ENCODE results near the gene NIBAN1. TPM values are rescaled to one million over a fixed set of nuclear protein-coding genes. Genes with fewer than 3 reads are reported as not detected.

The NIBAN1 gene
- total RNA-seq, 1 donor from 2014 or later: 16.8 TPM

DNA sequence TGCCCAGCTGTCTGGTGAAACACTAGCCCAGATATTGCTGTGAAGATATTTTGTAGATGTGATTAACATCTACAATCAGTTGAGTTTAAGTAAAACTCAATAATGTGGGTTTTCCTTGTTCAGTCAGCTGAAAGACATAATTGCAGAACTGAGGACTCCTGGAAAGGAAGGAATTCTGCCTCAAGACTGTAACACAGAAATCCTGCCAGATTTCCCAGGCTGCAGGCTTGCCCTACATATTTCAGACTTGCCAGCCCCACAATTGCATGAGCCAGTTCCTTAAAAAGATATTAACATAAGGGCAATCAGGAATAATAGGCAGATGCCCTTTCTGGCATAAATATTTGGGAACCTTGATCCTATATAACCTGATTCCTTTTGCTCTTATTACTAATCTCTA is 14.2 kb upstream of the NIBAN1 start:
- intact Hi-C loops (cut with micrococcal nuclease): loop anchor here (5.0 kb wide), 1 partner anchor 184 kb away; no protein-coding TSS in a partner anchor

DNA sequence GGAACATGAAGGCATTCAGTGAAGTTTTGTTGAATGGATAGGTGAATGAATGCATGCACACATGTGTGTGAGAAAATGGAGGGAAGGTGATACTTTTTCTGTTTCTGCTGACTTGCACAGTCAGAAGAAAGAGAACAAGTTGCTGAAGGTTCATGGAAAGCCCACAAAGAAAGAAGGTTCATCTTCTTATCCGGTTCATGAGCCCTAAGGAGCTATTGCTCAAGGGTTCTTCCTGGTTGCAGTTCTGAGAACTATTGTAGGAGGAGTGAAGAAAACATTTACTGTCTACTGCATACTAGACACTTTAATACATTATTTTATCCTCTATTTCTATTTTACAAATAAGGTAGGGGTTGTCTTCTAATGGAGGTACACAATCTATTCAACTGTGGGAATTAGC is 13.4 kb upstream of the NIBAN1 start:
- intact Hi-C loops (cut with micrococcal nuclease): loop anchor here (5.0 kb wide), 1 partner anchor 185 kb away; no protein-coding TSS in a partner anchor

More for the DNA sequence above, 14.2 kb upstream of the NIBAN1 start:
- no peak overlapping the region for H3K4me3 Mint-ChIP-seq (ENCODE audit: low read depth)
- no peak overlapping the region for H3K27ac Mint-ChIP-seq
- DNase-seq (ENCODE audit: low spot score): no peak
- peaks cover 44% of the 10 kb centered on the region for H3K27me3 Mint-ChIP-seq (ENCODE audit: low read depth)
- H3K4me1 Mint-ChIP-seq (ENCODE audit: low read depth): no peaks in the 10 kb centered on the region
- no peaks in the 10 kb centered on the region for H3K36me3 Mint-ChIP-seq (ENCODE audit: low read depth)
- H3K9me3 Mint-ChIP-seq: no peaks in the 10 kb centered on the region

GRCh38 chr1:184986250-184986649 is 11.9 kb upstream of the NIBAN1 start:
- H3K27me3 Mint-ChIP-seq (ENCODE audit: low read depth): peaks cover 43% of the 10 kb centered on the region
- no peaks in the 10 kb centered on the region for H3K36me3 Mint-ChIP-seq (ENCODE audit: low read depth)
- intact Hi-C loops (cut with micrococcal nuclease): loop anchor here (5.0 kb wide), 1 partner anchor 186 kb away; no protein-coding TSS in a partner anchor

More for the DNA sequence above, 13.4 kb upstream of the NIBAN1 start:
- H3K27me3 Mint-ChIP-seq (ENCODE audit: low read depth): peaks cover 45% of the 10 kb centered on the region
- no peaks in the 10 kb centered on the region for H3K9me3 Mint-ChIP-seq
- H3K27ac Mint-ChIP-seq: no peak overlapping the region
- H3K4me1 Mint-ChIP-seq (ENCODE audit: low read depth): no peaks in the 10 kb centered on the region
- DNase-seq (ENCODE audit: low spot score): no peak
- no peaks in the 10 kb centered on the region for H3K36me3 Mint-ChIP-seq (ENCODE audit: low read depth)
- H3K4me3 Mint-ChIP-seq (ENCODE audit: low read depth): no peak overlapping the region

DNA sequence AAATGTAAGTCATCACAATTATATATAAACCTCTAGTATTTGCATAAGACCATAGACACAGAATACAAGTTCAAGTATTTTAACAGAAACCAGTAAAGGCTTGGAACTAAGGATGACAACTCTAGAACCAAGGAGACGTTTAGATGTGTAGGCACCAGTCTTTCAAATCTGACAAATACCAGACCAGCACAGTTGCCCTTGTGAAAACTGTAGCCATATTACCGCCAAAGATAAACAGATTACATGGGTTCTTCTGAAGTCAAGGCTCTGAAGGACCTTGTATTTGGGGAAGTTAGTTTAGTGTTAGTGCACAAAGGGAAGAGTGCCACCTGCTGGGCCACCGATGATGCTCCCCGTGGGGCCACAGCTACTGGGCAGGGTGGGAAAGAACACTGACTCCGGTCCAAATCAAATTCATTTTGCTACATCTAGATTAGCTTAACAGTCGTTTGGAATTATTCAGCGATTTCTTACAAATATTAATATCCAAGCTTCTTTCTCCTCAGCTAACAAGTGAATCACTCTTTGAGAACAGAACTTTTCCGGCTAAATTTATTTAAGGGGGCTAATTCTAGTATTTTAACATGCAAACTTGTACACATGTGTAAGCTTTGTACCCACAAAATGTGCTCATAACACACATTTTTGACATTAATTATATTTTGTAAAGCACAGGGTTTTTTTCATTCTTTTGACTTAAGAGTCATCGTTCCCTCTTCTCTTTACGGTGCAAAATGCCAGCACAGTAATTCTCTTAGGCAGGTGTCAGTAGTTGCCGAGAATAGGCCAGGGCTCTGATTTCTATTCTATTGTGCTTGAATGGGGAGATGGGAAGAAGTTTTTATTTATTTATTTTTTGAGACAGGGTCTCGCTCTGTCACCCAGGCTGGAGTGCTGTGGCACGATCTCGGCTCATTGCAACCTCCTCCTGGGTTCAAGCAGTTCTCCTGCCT is 8.0 kb upstream of the NIBAN1 start:
- H3K4me1 Mint-ChIP-seq (ENCODE audit: low read depth): peaks cover 11% of the 10 kb centered on the region
- no peak overlapping the region for H3K27ac Mint-ChIP-seq
- H3K27me3 Mint-ChIP-seq (ENCODE audit: low read depth): peaks cover 46% of the 10 kb centered on the region
- H3K36me3 Mint-ChIP-seq (ENCODE audit: low read depth): no peaks in the 10 kb centered on the region
- intact Hi-C loops (cut with micrococcal nuclease): loop anchor here (1.0 to 2.0 kb wide), 2 partner anchors 175 to 177 kb away; partner anchors contain the start of genes SWT1 and TRMT1L
- H3K4me3 Mint-ChIP-seq (ENCODE audit: low read depth): no peak overlapping the region
- DNase-seq (ENCODE audit: low spot score): peak; percentile 60
- H3K9me3 Mint-ChIP-seq: no peaks in the 10 kb centered on the region

More at GRCh38 chr1:184986250-184986649, 11.9 kb upstream of the NIBAN1 start:
- Mint-ChIP-seq H3K4me3 (ENCODE audit: low read depth) (no peak overlapping the region), H3K9me3 (no peaks in the 10 kb centered on the region), H3K4me1 (ENCODE audit: low read depth) (peaks cover 11% of the 10 kb centered on the region), H3K27ac (no peak overlapping the region)
- no peak for DNase-seq (ENCODE audit: low spot score)

GRCh38 chr1:184980726-184981125 is 6.4 kb upstream of the NIBAN1 start:
- no peaks in the 10 kb centered on the region for H3K36me3 Mint-ChIP-seq (ENCODE audit: low read depth)
- H3K27ac Mint-ChIP-seq: no peak overlapping the region
- H3K27me3 Mint-ChIP-seq (ENCODE audit: low read depth): peaks cover 40% of the 10 kb centered on the region
- H3K4me1 Mint-ChIP-seq (ENCODE audit: low read depth): peaks cover 18% of the 10 kb centered on the region
- no peaks in the 10 kb centered on the region for H3K9me3 Mint-ChIP-seq
- H3K4me3 Mint-ChIP-seq (ENCODE audit: low read depth): no peak overlapping the region
- no peak for DNase-seq (ENCODE audit: low spot score)
- intact Hi-C loops (cut with micrococcal nuclease): no loop called here

DNA sequence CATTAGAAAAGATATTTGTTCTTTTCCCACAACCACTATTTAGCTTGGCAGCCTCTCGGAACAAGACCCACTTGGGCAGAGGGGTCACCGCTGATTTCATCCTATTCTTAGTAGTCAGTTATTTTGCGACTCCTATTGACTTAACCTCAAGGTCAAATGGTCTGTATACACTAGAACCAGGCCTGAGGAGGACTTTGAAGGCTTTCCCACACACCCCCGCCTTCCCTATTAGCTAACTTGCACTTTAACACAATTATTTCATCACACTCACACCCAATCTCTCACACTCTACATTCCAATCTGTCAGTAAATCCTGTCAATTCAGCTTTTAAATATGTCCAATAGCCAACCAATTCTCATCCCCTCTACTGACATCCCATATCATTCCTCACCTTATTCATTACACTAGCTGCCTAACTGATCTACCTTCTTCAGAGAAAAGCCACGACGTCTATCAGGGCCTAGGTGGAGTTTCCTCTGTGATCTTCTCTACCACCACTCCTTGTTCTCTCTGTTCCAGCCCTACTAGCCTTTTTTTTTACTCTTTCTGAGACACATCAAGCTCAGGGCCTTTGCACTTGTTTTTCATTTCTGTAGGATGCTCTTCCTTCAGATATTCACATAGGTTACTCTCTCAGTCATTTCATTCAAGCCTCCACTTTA is 1.0 kb upstream of the NIBAN1 start:
- DNase-seq (ENCODE audit: low spot score): no peak
- intact Hi-C loops (cut with micrococcal nuclease): loop anchor here (2.0 kb wide), 2 partner anchors 21 to 221 kb away; partner anchors contain the start of gene EDEM3
- peak overlapping the region; percentile 46 for H3K4me3 Mint-ChIP-seq (ENCODE audit: low read depth)
- H3K36me3 Mint-ChIP-seq (ENCODE audit: low read depth): peaks cover 3% of the 10 kb centered on the region
- peak overlapping the region; percentile 4 for H3K27ac Mint-ChIP-seq
- H3K4me1 Mint-ChIP-seq (ENCODE audit: low read depth): peaks cover 43% of the 10 kb centered on the region
- H3K9me3 Mint-ChIP-seq: no peaks in the 10 kb centered on the region
- peaks cover 20% of the 10 kb centered on the region for H3K27me3 Mint-ChIP-seq (ENCODE audit: low read depth)

DNA sequence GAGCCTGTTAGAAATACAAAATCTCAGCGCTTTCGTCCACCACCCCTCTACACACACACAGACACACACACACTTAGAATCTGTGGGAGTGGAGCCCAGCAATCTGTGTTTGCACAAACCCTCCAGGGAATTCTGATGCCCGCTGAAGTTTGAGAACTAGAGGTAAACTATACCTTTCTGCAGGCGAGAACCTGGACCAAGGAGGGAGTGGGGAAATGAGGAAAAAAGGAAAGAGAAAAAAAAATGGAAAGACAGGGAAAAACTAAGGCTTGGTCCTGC is 468 bp upstream of the NIBAN1 start:
- Mint-ChIP-seq H3K27me3 (ENCODE audit: low read depth) (peaks cover 20% of the 10 kb centered on the region), H3K4me1 (ENCODE audit: low read depth) (peaks cover 46% of the 10 kb centered on the region), H3K36me3 (ENCODE audit: low read depth) (peaks cover 5% of the 10 kb centered on the region), H3K9me3 (no peaks in the 10 kb centered on the region), H3K27ac (no peak overlapping the region), H3K4me3 (ENCODE audit: low read depth) (peak overlapping the region; percentile 75)
- DNase-seq (ENCODE audit: low spot score): no peak
- intact Hi-C loops (cut with micrococcal nuclease): loop anchor here (1.0 to 5.0 kb wide), 7 partner anchors 20 to 1502 kb away; partner anchors contain the start of genes EDEM3, IVNS1ABP, RNF2 and SMG7

GRCh38 chr1:184973272-184974055 is 844 bp downstream of the NIBAN1 start:
- intact Hi-C loops (cut with micrococcal nuclease): loop anchor here (1.0 to 5.0 kb wide), 11 partner anchors 19 to 1501 kb away; partner anchors contain the start of genes EDEM3, IVNS1ABP, RNF2 and SMG7
- DNase-seq (ENCODE audit: low spot score): no peak
- no peaks in the 10 kb centered on the region for H3K9me3 Mint-ChIP-seq
- peaks cover 57% of the 10 kb centered on the region for H3K4me1 Mint-ChIP-seq (ENCODE audit: low read depth)
- peaks cover 13% of the 10 kb centered on the region for H3K27me3 Mint-ChIP-seq (ENCODE audit: low read depth)
- H3K27ac Mint-ChIP-seq: peak overlapping the region; percentile 96
- H3K36me3 Mint-ChIP-seq (ENCODE audit: low read depth): peaks cover 6% of the 10 kb centered on the region
- H3K4me3 Mint-ChIP-seq (ENCODE audit: low read depth): peak overlapping the region; percentile 90

DNA sequence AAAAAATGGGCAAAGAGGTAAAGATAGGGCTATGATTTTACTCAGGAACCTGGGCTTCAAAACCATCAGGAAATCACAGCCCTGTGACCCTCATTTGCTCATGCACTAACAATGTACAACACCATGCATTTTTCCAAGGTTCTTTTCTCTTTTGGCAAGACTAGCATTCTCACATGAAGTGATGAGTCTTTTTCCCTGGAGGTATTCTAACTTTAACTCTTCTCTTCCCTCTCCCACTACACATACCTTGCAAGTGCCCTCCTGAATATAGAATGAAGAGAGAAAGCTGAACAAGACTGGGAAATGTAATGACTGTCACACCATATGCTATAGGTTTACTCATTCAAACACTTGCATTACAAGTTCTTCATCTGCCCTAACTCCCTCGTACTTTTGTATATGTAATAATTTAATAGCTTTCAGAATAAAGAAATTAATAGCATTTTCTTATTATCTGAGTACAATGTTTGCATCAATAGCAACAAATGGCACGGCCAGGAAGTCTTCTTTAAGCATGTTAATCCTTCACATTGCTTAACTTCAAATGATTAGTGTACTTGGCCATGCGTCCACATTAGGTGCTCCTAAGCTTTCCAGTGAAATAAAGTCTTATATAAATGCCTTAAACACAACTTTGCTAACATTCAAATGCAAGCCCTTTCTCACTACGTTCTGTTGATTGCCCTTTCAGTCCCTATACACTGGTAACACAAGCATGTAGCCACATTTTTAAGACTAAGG is 1.8 kb downstream of the NIBAN1 start:
- peak overlapping the region; percentile 96 for H3K27ac Mint-ChIP-seq
- intact Hi-C loops (cut with micrococcal nuclease): loop anchor here (1.0 to 5.0 kb wide), 8 partner anchors 75 to 1500 kb away; partner anchors contain the start of genes IVNS1ABP, RNF2, SMG7 and SWT1
- peaks cover 8% of the 10 kb centered on the region for H3K27me3 Mint-ChIP-seq (ENCODE audit: low read depth)
- no peak for DNase-seq (ENCODE audit: low spot score)
- peak overlapping the region; percentile 90 for H3K4me3 Mint-ChIP-seq (ENCODE audit: low read depth)
- peaks cover 8% of the 10 kb centered on the region for H3K36me3 Mint-ChIP-seq (ENCODE audit: low read depth)
- peaks cover 62% of the 10 kb centered on the region for H3K4me1 Mint-ChIP-seq (ENCODE audit: low read depth)
- no peaks in the 10 kb centered on the region for H3K9me3 Mint-ChIP-seq

- no peak overlapping the region for H3K4me3 Mint-ChIP-seq (ENCODE audit: low read depth)
- DNase-seq (ENCODE audit: low spot score): no peak
- H3K4me1 Mint-ChIP-seq (ENCODE audit: low read depth): peaks cover 64% of the 10 kb centered on the region
- no peak overlapping the region for H3K27ac Mint-ChIP-seq
- H3K36me3 Mint-ChIP-seq (ENCODE audit: low read depth): peaks cover 8% of the 10 kb centered on the region
- H3K9me3 Mint-ChIP-seq: no peaks in the 10 kb centered on the region
- peaks cover 5% of the 10 kb centered on the region for H3K27me3 Mint-ChIP-seq (ENCODE audit: low read depth)
- intact Hi-C loops (cut with micrococcal nuclease): loop anchor here (2.0 to 5.0 kb wide), 5 partner anchors 76 to 1499 kb away; partner anchors contain the start of genes IVNS1ABP, RNF2, SMG7 and SWT1
Observed at GRCh38 chr1:184971522-184972265, 2.6 kb downstream of the NIBAN1 start.

DNA sequence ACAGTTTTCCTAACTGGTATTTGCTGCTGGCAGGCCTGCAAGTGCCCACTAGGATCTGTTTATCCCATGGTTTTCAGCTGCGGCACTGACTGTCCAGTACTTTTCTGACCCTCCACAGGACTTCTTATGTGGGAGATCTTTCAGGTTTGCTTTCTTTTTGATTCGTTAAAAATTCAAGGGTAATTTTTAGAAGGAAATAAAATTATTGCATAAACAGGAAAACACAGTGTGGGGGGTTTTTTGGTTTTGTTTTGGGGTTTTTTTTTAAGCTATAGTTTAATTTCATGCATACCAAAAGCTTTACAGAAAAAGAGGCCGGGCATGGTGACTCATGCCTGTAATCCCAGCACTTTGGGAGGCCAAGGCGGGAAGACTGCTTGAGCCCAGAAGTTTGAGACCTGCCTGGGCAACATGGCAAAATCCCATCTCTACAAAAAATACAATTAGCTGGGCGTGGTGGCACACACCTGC is 3.6 kb downstream of the NIBAN1 start:
- Mint-ChIP-seq H3K4me1 (ENCODE audit: low read depth) (peaks cover 57% of the 10 kb centered on the region), H3K9me3 (no peaks in the 10 kb centered on the region), H3K4me3 (ENCODE audit: low read depth) (no peak overlapping the region), H3K27ac (no peak overlapping the region), H3K27me3 (ENCODE audit: low read depth) (no peaks in the 10 kb centered on the region), H3K36me3 (ENCODE audit: low read depth) (peaks cover 11% of the 10 kb centered on the region)
- intact Hi-C loops (cut with micrococcal nuclease): loop anchor here (5.0 kb wide), 4 partner anchors 77 to 1498 kb away; partner anchors contain the start of genes IVNS1ABP, RNF2 and SMG7
- no peak for DNase-seq (ENCODE audit: low spot score)
